Hepatocyte (in vitro differentiated cells): ENCODE measurements around the gene PIGR. TPM values are rescaled to one million over a fixed set of nuclear protein-coding genes. Genes with fewer than 3 reads are reported as not detected.

Experiments used
- DNase-seq: peaks from one replicate; pipeline ENCODE4 v3.0.0-alpha.2; 2016; ENCODE audit warnings: low spot score
- H2AFZ ChIP-seq: fragments of 200-600 bp; sonication (generic); 2 replicates; pipeline ENCODE4 v1.6.0; 2016; ENCODE audit warnings: antibody characterized with exemption, mild to moderate bottlenecking
- H3K27ac ChIP-seq: fragments of 200-600 bp; sonication (generic); 2 replicates; pipeline ENCODE4 v1.5.1; 2016; ENCODE audit warnings: mild to moderate bottlenecking
- H3K27me3 ChIP-seq: fragments of 200-600 bp; sonication (generic); 2 replicates; pipeline ENCODE4 v1.6.1; 2016
- H3K36me3 ChIP-seq: fragments of 200-600 bp; sonication (generic); replicated peaks from 2 replicates; pipeline ENCODE4 v1.5.1; 2016; ENCODE audit warnings: low read depth; ENCODE audit not compliant: insufficient read depth
- H3K4me1 ChIP-seq: fragments of 200-600 bp; sonication (generic); 2 replicates; pipeline ENCODE4 v1.5.1; 2016; ENCODE audit warnings: mild to moderate bottlenecking, moderate library complexity; ENCODE audit not compliant: insufficient read depth
- H3K4me2 ChIP-seq: fragments of 200-600 bp; sonication (generic); 2 replicates; pipeline ENCODE4 v1.6.0; 2016
- H3K4me3 ChIP-seq: fragments of 200-600 bp; sonication (generic); 2 replicates; pipeline ENCODE4 v1.5.1; 2016; ENCODE audit warnings: mild to moderate bottlenecking
- H3K79me2 ChIP-seq: fragments of 200-600 bp; sonication (generic); 2 replicates; pipeline ENCODE4 v1.6.0; 2017; ENCODE audit warnings: mild to moderate bottlenecking
- H3K9me2 ChIP-seq: fragments of 200-600 bp; sonication (generic); replicated peaks from 2 replicates; pipeline ENCODE4 v1.6.0; 2017; ENCODE audit warnings: mild to moderate bottlenecking; ENCODE audit not compliant: insufficient read depth
- H3K9me3 ChIP-seq: fragments of 200-600 bp; sonication (generic); 2 replicates; pipeline ENCODE4 v1.5.1; 2016; ENCODE audit warnings: low read depth, mild to moderate bottlenecking
- H4K20me1 ChIP-seq: fragments of 200-600 bp; sonication (generic); 2 replicates; pipeline ENCODE4 v1.6.0; 2016; ENCODE audit warnings: mild to moderate bottlenecking; ENCODE audit not compliant: insufficient read depth, poor library complexity, severe bottlenecking
- EZH2 ChIP-seq: fragments of 200-600 bp; sonication (generic); IDR thresholded peaks from 2 replicates; pipeline ENCODE4 v1.6.1; 2016; ENCODE audit warnings: antibody characterized with exemption, mild to moderate bottlenecking, borderline replicate concordance
- EZH2phosphoT487 ChIP-seq: fragments of 200-600 bp; sonication (generic); IDR thresholded peaks from one replicate; pipeline ENCODE4 v1.6.1; 2018; ENCODE audit warnings: antibody characterized with exemption, mild to moderate bottlenecking, low read depth, moderate library complexity; ENCODE audit not compliant: unreplicated experiment, severe bottlenecking
- WGBS: methylation state at CpG from one replicate; pipeline ENCODE4 v1.1.6; 2016; ENCODE audit warnings: low lambda C conversion rate; ENCODE audit errors: missing lambda C conversion rate; 5-methylcytosine and 5-hydroxymethylcytosine counted together
- polyA plus RNA-seq: library from polyadenylated mRNA; unstranded; fragments of >200 nt; fragmentation: Nextera tagmentation; extraction: Ambion mirVana; gene quantifications from 2 replicates; pipeline ENCODE4 v1.2.1, GENCODE V29; 2016
- total RNA-seq: library from RNA; depleted of rRNA; stranded (reverse); fragments of >200 nt; gene quantifications from 2 replicates; pipeline ENCODE4 v1.2.3, GENCODE V29; 2014
- TF ChIP-seq, protein P1 (sequence below): fragments of 200-600 bp; sonication (generic); IDR thresholded peaks from 2 replicates; pipeline ENCODE4 v1.5.1; 2016; ENCODE audit warnings: antibody characterized with exemption, mild to moderate bottlenecking; ENCODE audit not compliant: poor library complexity

The PIGR gene
- total and polyA plus RNA-seq, 2 experiments from 2014 or later = 8.1 to 22.9 TPM

DNA sequence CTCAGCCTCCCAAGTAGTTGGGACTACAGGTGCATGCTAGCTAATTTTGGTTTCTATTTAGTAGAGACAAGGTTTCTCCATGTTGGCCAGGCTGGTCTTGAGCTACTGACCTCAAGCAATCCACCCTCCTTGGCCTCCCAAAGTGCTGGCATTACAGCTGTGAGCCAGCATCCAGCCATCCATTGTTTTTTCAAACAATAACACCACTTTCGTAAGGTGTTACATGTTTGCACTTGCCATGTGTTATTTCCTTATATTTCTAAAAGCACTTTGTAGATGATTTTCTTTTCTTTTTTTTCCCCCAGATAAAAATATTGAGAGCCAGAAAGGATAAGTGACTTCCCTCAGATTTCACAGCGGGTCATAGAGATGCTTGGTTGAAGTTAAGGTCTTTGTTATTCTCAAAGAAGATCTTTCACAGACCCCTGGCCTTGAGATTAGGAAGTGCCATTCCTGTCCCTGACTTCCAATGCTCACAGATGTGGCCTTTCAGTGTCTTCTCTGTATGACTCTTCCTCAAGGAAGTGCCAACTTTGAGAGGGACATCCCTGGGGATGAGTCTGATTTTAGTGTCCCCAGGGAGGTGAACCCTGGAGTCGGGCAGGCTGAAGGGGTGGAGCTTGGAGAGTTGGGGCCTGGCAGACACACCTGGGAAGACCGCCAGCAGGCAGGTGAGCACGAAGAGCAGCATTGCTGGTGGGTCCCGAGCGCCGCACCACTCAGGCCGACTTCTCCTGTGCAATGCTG, 6.3 kb downstream of the PIGR start:
- TF ChIP-seq, protein P1, sequence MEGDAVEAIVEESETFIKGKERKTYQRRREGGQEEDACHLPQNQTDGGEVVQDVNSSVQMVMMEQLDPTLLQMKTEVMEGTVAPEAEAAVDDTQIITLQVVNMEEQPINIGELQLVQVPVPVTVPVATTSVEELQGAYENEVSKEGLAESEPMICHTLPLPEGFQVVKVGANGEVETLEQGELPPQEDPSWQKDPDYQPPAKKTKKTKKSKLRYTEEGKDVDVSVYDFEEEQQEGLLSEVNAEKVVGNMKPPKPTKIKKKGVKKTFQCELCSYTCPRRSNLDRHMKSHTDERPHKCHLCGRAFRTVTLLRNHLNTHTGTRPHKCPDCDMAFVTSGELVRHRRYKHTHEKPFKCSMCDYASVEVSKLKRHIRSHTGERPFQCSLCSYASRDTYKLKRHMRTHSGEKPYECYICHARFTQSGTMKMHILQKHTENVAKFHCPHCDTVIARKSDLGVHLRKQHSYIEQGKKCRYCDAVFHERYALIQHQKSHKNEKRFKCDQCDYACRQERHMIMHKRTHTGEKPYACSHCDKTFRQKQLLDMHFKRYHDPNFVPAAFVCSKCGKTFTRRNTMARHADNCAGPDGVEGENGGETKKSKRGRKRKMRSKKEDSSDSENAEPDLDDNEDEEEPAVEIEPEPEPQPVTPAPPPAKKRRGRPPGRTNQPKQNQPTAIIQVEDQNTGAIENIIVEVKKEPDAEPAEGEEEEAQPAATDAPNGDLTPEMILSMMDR = no peak
- TF ChIP-seq EZH2phosphoT487 (no peak), EZH2 (no peak)
- Histone ChIP-seq H3K79me2 (no peaks in the 10 kb centered on the region), H3K9me3 (no peaks in the 10 kb centered on the region), H3K4me3 (no peak overlapping the region), H3K9me2 (no peaks in the 10 kb centered on the region), H3K4me2 (no peak overlapping the region), H3K36me3 (no peaks in the 10 kb centered on the region), H4K20me1 (no peaks in the 10 kb centered on the region), H3K27me3 (peaks cover 12% of the 10 kb centered on the region), H3K27ac (no peak overlapping the region), H2AFZ (no peak overlapping the region), H3K4me1 (peaks cover 11% of the 10 kb centered on the region)
- 94% methylated on average over 9 of the region's 9 CpGs for WGBS
- no peak for DNase-seq

DNA sequence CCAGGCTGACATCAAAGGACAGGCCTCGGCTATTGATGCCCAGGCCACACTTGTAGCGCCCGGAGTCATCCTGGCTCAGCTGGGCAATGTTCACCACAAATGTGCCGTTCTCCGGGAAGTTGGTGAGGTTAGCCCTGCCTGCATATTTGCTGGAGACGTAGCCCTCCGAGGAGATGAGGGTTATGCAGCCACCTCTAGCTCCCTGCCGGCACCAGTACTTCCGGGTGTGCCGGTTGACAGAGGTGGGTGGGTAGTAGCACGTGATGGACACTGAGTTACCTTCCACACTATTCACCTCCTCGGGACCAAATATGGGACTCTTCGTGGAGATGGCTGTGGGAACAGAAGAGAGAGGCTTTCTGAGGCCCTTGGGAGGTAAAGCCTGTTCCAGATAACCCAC, 7.1 kb downstream of the PIGR start:
- Histone ChIP-seq H3K27me3 (peaks cover 12% of the 10 kb centered on the region), H3K4me3 (no peak overlapping the region), H3K79me2 (no peaks in the 10 kb centered on the region), H4K20me1 (no peaks in the 10 kb centered on the region), H2AFZ (no peak overlapping the region), H3K9me3 (no peaks in the 10 kb centered on the region), H3K4me1 (peaks cover 11% of the 10 kb centered on the region), H3K9me2 (no peaks in the 10 kb centered on the region), H3K36me3 (no peaks in the 10 kb centered on the region), H3K4me2 (no peak overlapping the region), H3K27ac (no peak overlapping the region)
- 95% methylated on average over 13 of the region's 13 CpGs for WGBS
- no peak for DNase-seq
- TF ChIP-seq, protein P1 = no peak
- no peak for TF ChIP-seq EZH2phosphoT487
- no peak for TF ChIP-seq EZH2

DNA sequence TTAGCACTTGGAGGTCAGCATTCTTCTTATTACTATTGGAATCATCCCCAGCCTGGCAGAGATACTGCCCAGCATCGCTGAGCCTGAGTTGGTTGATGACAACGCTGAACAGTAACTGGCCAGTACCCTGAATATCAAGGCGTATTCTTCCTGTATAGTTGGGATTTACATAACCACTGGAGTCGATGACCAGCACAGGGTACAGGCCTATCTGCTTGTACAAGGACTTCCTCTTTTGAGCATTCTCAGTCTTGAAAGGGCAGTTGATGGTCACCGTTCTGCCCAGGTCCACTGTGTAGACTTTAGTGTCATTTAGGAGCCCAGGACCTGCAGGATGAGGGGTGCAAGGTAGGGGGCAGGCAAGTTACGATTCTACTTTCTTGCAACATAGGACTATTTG, 8.8 kb downstream of the PIGR start:
- no peak overlapping the region for H3K4me3 ChIP-seq
- DNase-seq = no peak

More for the DNA sequence above, 8.8 kb downstream of the PIGR start:
- Histone ChIP-seq H3K79me2 (no peaks in the 10 kb centered on the region), H3K27me3 (no peaks in the 10 kb centered on the region), H2AFZ (no peak overlapping the region), H3K27ac (no peak overlapping the region), H3K36me3 (no peaks in the 10 kb centered on the region), H3K9me2 (no peaks in the 10 kb centered on the region), H4K20me1 (no peaks in the 10 kb centered on the region), H3K4me2 (no peak overlapping the region), H3K9me3 (no peaks in the 10 kb centered on the region), H3K4me1 (peaks cover 11% of the 10 kb centered on the region)
- 95% methylated on average over 6 of the region's 6 CpGs for WGBS
- no peak for TF ChIP-seq EZH2phosphoT487
- no peak for TF ChIP-seq EZH2
- TF ChIP-seq, protein P1 = no peak
